Loucy (cell line): ENCODE measurements around the gene PLSCR5.

ENCODE experiments used
- EZH2phosphoT487 ChIP-seq: fragments of 200-600 bp; IDR thresholded peaks from 2 replicates; pipeline ENCODE4 v1.6.1; 2018; ENCODE audit warnings: antibody characterized with exemption, mild to moderate bottlenecking, moderate library complexity, borderline replicate concordance
- TF ChIP-seq, protein P1 (sequence below): fragments of 200-600 bp; sonication (generic); conservative IDR thresholded peaks from 2 replicates; pipeline ENCODE4 v1.5.1; 2014; ENCODE audit warnings: mild to moderate bottlenecking, antibody characterized with exemption, low read length

DNA sequence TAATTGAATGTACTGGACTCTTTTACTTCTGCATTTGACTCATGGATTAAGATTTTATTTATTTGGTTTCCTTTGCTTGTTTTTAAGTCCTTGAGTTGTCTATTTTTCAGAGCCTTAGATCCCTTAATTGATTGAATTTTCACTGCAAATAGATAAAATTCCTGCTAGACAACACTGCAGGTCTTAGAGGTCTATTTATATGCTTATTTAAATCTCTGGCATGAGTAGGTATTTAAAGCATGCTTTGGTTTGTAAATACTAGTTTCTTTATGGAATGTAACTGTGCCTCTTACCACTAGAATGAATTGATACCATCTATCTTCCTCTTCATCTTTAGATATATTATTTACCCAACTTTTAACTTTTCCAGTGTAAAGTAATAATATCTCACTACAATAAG is 20.0 kb downstream of the PLSCR5 start:
- TF ChIP-seq, protein P1, sequence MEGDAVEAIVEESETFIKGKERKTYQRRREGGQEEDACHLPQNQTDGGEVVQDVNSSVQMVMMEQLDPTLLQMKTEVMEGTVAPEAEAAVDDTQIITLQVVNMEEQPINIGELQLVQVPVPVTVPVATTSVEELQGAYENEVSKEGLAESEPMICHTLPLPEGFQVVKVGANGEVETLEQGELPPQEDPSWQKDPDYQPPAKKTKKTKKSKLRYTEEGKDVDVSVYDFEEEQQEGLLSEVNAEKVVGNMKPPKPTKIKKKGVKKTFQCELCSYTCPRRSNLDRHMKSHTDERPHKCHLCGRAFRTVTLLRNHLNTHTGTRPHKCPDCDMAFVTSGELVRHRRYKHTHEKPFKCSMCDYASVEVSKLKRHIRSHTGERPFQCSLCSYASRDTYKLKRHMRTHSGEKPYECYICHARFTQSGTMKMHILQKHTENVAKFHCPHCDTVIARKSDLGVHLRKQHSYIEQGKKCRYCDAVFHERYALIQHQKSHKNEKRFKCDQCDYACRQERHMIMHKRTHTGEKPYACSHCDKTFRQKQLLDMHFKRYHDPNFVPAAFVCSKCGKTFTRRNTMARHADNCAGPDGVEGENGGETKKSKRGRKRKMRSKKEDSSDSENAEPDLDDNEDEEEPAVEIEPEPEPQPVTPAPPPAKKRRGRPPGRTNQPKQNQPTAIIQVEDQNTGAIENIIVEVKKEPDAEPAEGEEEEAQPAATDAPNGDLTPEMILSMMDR, result no peak
- TF ChIP-seq EZH2phosphoT487, result no peak
